Stimulated activated CD4-positive, alpha-beta T cell treated with anti-CD3 and anti-CD28 coated beads, TNF-alpha, amount 100 ng/mL, for 4 hours (primary cell): ENCODE results near the gene ALG8.
"Not testable (repeated sequence)": the region's sequence is repeated elsewhere in the genome, so short reads cannot be mapped to it uniquely, and the experiment has no call there.

Experiments used
- DNase-seq, 3 experiments: peaks; one replicate each; pipeline ENCODE4 v3.0.0-alpha.2; 2020; ENCODE audit warnings: low read depth in 3 of 3

The ALG8 gene

DNA sequence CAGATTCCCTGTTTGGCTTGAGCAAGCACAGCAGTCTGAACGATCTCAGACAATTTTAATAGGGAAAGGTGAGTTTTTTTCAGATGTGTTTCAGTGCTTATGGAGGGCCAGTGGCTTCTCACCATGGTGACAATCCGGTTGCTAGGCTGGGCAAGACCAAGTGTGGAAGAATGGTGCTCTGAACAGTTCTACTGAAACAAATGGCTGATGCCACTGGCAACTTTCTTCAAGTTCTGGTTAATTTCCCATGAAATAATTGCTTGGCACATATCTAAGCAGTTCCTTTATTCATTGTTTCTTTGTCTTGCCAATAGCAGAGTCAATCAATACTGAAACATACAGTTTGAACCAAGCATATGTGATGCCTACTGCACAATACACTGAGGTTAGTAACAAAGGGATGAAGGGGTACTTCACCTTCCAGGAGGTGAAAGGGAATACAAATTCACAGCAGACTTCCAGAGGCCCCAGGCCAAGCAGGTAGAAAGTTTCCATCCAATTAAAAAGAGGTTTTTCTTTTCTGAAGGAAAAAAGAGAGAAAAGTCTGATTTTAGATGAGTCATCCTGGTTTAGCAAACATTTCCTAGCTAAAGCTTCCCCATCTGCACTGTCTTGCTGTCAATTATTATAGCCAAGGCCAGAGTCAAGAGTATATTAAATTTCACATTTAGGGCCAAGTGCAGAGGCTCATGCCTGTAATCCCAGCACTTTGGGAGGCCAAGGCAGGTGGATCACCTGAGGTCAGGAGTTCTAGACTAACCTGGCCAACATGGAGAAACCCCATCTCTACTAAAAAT, 38.6 kb downstream of the ALG8 start:
- DNase-seq, result no peak

GRCh38 chr11:78100261-78100660, 39.2 kb downstream of the ALG8 start:
- DNase-seq, result no peak

DNA sequence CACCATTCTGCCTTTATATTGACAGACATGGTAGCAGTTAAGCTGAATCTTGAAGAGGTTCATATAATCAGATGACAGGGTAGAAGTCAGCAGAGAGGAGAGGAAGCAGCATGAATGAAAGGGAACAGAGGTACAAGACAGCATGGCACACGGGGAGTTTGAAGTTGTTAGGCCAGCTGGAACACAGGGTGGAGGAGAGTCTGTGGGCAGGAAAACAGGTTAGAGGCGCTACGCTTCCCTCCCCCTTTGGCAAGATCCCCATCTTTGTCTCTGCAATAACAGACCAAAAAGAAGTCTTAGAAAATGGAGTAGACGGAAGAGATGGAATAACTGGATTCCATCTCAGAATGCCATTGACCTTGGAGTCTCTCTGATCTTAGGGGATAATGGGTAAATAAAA, 39.8 kb downstream of the ALG8 start:
- DNase-seq, result no peak

GRCh38 chr11:78097666-78098385, 41.6 kb downstream of the ALG8 start:
- no peak for DNase-seq

DNA sequence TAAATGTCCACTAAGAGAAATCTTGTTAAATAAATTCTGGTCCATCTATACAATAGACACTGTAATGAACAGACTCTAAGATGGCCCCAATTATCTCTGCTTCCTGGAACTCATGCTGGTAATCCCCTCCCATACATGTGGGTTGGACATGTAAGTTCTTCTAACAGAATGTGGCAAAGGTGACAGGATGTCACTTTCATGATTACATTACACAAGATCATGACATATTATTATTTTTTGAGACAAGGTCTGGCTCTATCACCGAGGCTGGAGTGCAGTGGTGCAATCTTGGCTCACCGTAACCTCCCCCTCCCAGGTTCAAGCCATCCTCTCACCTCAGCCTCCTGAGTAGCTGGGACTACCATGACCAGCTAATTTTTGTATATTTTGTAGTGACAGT, 45.2 kb downstream of the ALG8 start:
- DNase-seq, result no peak

DNA sequence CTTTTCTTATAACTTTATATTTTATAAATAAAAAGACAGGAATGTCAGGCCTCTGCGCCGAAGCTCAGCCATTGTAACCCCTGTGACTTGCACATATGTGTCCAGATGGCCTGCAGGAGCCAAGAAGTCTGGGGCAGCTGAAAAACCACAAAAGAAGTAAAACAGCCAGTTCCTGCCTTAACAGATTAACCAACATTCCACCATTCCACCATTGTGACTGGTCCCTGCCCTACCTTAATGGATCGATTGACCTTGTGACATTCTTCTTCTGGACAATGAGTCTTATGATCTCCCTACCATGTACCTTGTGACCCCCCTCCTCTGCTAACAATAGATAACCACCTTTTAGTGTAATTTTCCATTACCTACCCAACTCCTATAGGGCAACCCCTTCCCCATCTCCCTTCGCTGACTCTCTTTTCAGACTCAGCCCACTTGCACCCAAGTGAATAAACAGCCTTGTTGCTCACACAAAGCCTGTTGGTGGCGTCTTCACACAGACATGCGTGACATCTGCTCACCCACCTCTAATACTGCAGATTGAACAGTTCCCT, 52.8 kb downstream of the ALG8 start:
- DNase-seq, result not testable (repeated sequence)

GRCh38 chr11:78085972-78086371, 53.5 kb downstream of the ALG8 start:
- no peak for DNase-seq

- DNase-seq, result not testable (repeated sequence)
These were observed 54.9 kb downstream of the ALG8 start for GRCh38 chr11:78084506-78084905.

DNA sequence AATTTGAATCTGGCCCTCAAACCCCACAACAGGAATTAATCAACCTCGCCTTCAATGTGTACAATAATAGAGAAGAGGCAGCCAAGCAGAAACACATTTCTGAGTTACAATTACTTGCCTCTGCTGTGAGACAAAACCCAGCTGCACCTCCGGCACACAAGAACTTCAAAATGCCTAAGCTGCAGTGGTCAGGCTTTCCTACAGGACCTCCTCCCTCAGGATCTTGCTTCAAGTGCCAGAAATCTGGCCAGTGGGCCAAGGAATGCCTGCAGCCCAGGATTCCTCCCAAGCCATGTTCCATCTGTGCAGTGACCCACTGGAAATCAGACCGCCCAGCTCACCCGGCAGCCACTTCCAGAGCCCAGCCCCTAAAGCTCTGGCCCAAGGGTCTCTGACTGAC, 56.4 kb downstream of the ALG8 start:
- DNase-seq, result no peak

DNA sequence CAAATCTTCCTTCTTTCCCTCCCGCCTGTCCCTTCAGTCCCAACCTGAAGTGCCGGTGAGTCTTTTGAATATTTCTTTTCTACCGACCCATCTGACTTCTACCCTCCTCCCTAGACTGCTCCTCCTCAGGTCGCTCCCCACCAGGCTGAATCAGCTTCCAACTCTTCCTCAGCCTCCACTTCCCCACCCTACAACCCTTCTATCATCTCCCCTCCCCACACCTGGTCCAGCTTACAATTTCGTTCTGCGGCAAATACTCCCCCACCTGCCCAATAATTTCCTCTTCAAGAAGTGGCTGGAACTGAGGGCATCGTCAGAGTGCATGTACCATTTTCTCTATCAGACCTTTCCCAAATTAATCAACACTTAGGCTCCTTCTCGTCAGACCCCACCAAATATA, 57.3 kb downstream of the ALG8 start:
- DNase-seq, result no peak

DNA sequence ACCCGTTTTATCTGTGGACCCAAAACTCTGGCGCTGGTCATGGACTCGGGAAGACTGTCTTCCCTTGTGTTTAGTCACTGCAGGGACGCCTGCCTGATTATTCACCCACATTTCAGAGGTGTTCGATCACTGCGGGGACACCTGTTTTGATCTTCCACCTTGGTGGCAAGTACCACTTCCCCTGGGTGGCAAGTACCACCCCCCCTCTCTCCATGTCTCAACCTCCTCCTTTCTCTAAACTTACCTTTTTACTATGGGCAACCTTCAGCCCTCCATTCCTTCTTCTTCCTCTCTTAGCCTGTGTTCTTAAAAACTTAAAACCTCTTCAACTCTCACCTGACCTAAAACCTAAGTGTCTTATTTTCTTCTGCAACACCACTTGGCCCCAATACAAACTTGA, 57.8 kb downstream of the ALG8 start:
- no peak for DNase-seq

- no peak for DNase-seq
These were observed 58.5 kb downstream of the ALG8 start for GRCh38 chr11:78080818-78081495.

- no peak for DNase-seq
These were observed 59.2 kb downstream of the ALG8 start for GRCh38 chr11:78080084-78080817.

GRCh38 chr11:78079232-78080083, 60.0 kb downstream of the ALG8 start, which contains the start of gene NDUFC2:
Gene NDUFC2, minus strand, starts transcription at chr11:78079862. Its CDS starts 118 bp downstream, at chr11:78079744.
- DNase-seq, result peak; percentile 29 to 51 (median 43)

GRCh38 chr11:78078218-78079167, 60.9 kb downstream of the ALG8 start:
- DNase-seq, result no peak

- not testable (repeated sequence) for DNase-seq
These were observed 61.8 kb downstream of the ALG8 start for GRCh38 chr11:78077592-78077991.

GRCh38 chr11:78076733-78077403, 62.6 kb downstream of the ALG8 start:
- no peak for DNase-seq

DNA sequence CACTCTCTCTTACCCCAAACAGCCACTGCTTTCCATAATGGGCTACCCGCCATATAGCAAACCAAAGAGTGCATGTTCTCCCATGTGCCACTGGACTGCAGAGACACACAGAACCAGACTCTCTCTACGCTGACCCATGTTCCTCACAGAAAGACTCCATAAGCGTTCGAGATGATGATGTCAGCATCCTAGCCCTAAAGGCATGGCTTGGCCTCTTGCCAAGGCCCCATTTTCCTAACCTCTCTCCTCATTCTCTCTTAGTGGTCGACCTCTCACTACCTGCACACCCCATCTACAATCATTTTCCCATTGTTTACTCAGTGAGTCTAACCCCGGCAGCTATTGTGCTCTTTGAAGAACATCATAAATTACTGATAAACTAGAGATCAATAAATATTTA, 64.7 kb downstream of the ALG8 start:
- no peak for DNase-seq

- DNase-seq, result no peak
These were observed 67.0 kb downstream of the ALG8 start for GRCh38 chr11:78072455-78072854.
